LNCaP clone FGC (cell line): Measurements from ENCODE around the gene TSGA10IP.
"Not testable (repeated sequence)": the region's sequence is repeated elsewhere in the genome, so short reads cannot be mapped to it uniquely, and the experiment has no call there.

Source experiments
- DNase-seq: peaks from one replicate; pipeline ENCODE4 v3.0.0-alpha.2; 2011; ENCODE audit warnings: low read depth
- H3K4me3 ChIP-seq: 2 replicates; pipeline ENCODE4 v1.5.1; 2011; ENCODE audit warnings: mild to moderate bottlenecking, low read depth, low read length, control low read depth
- CTCF ChIP-seq: IDR thresholded peaks from 2 replicates; pipeline ENCODE4 v1.5.1; 2012; ENCODE audit warnings: mild to moderate bottlenecking; ENCODE audit not compliant: control insufficient read depth, insufficient read depth; ENCODE audit errors: extremely low read depth

The TSGA10IP gene

GRCh38 chr11:65946655-65947054 lies 1.4 kb downstream of the TSGA10IP start:
- no peak for DNase-seq
- H3K4me3 ChIP-seq: no peak overlapping the region
- TF ChIP-seq CTCF: no peak

- no peak for TF ChIP-seq CTCF
- no peak for DNase-seq
- H3K4me3 ChIP-seq: no peak overlapping the region
These were observed 1.9 kb downstream of the TSGA10IP start for GRCh38 chr11:65947133-65947532.

- no peak for TF ChIP-seq CTCF
- DNase-seq: no peak
- no peak overlapping the region for H3K4me3 ChIP-seq
These were observed 2.4 kb downstream of the TSGA10IP start for GRCh38 chr11:65947603-65948125.

- H3K4me3 ChIP-seq, DNase-seq: not testable (repeated sequence)
These were observed 5.4 kb downstream of the TSGA10IP start for GRCh38 chr11:65950711-65951110.

- not testable (repeated sequence) for DNase-seq, H3K4me3 ChIP-seq
These were observed 6.4 kb downstream of the TSGA10IP start for GRCh38 chr11:65951641-65952040.

GRCh38 chr11:65952052-65952521 lies 6.8 kb downstream of the TSGA10IP start:
- no peak overlapping the region for H3K4me3 ChIP-seq
- TF ChIP-seq CTCF: no peak
- DNase-seq: no peak

GRCh38 chr11:65953471-65953870 lies 8.2 kb downstream of the TSGA10IP start:
- no peak for TF ChIP-seq CTCF
- H3K4me3 ChIP-seq: no peak overlapping the region
- no peak for DNase-seq

GRCh38 chr11:65954771-65955170 lies 9.5 kb downstream of the TSGA10IP start:
- DNase-seq: no peak
- TF ChIP-seq CTCF: no peak
- no peak overlapping the region for H3K4me3 ChIP-seq
